Fibroblast of lung (primary cell): ENCODE results near the gene BIVM. TPM values are rescaled to one million over a fixed set of nuclear protein-coding genes. Genes with fewer than 3 reads are reported as not detected.
A peak's percentile ranks its signal among the peaks of the same experiment; 100 is the strongest.

ENCODE experiments used
- DNase-seq, 2 donors: peaks; one replicate each; pipeline versions ENCODE4 v3.0.0 to v3.0.0-alpha.2; 2010; ENCODE audit warnings: low read depth in 2 of 2
- H2AFZ ChIP-seq: 2 replicates; pipeline ENCODE4 v1.5.1; 2012; ENCODE audit warnings: low read length, control low read depth, inconsistent platforms
- H3K27ac ChIP-seq: 2 replicates; pipeline ENCODE4 v1.5.1; 2011; ENCODE audit warnings: low read length, control low read depth; ENCODE audit not compliant: insufficient read depth
- H3K27me3 ChIP-seq: 2 replicates; pipeline ENCODE4 v1.5.1; 2011; ENCODE audit warnings: mild to moderate bottlenecking, low read length; ENCODE audit not compliant: control insufficient read depth, insufficient read depth
- H3K36me3 ChIP-seq: 2 replicates; pipeline ENCODE4 v1.5.1; 2011; ENCODE audit warnings: low read length; ENCODE audit not compliant: control insufficient read depth, insufficient read depth
- H3K4me1 ChIP-seq: 2 replicates; pipeline ENCODE4 v1.5.1; 2011; ENCODE audit warnings: low read length; ENCODE audit not compliant: control insufficient read depth, insufficient read depth; ENCODE audit errors: extremely low read depth
- H3K4me2 ChIP-seq: 2 replicates; pipeline ENCODE4 v1.5.1; 2011; ENCODE audit warnings: low read length, control low read depth; ENCODE audit not compliant: insufficient read depth; ENCODE audit errors: extremely low read depth
- H3K4me3 ChIP-seq, 4 experiments: fragments of 200-600 bp in 1 of 4; sonication (generic) in 1 of 4; replicated peaks in 1 of 4; 2 replicates each; pipeline ENCODE4 v1.5.1; 2011 to 2016; ENCODE audit warnings: low read length in 4 of 4, low read depth in 3 of 4, mild to moderate bottlenecking in 3 of 4, control low read depth in 2 of 4, inconsistent platforms in 1 of 4, mixed read lengths in 1 of 4; ENCODE audit not compliant: insufficient read depth in 1 of 4; ENCODE audit errors: control extremely low read depth in 1 of 4
- H3K79me2 ChIP-seq: 2 replicates; pipeline ENCODE4 v1.5.1; 2012; ENCODE audit warnings: mild to moderate bottlenecking, low read length, inconsistent platforms; ENCODE audit not compliant: control insufficient read depth, insufficient read depth
- H3K9ac ChIP-seq: 2 replicates; pipeline ENCODE4 v1.5.1; 2011; ENCODE audit warnings: mild to moderate bottlenecking, low read length, control low read depth; ENCODE audit not compliant: insufficient read depth
- H3K9me3 ChIP-seq: 2 replicates; pipeline ENCODE4 v1.5.1; 2012; ENCODE audit warnings: low read depth, low read length; ENCODE audit not compliant: control insufficient read depth, insufficient read depth
- H4K20me1 ChIP-seq: 2 replicates; pipeline ENCODE4 v1.5.1; 2011; ENCODE audit warnings: low read length; ENCODE audit not compliant: control insufficient read depth, insufficient read depth; ENCODE audit errors: extremely low read depth
- EZH2 ChIP-seq: IDR thresholded peaks from 2 replicates; pipeline ENCODE4 v1.5.1; 2012; ENCODE audit warnings: low read length, control low read depth, mild to moderate bottlenecking; ENCODE audit errors: missing control alignments
- polyA plus RNA-seq, 2 donors: library from polyadenylated mRNA; depleted of rRNA in 1 of 2; stranded (reverse) in 1 of 2; unstranded in 1 of 2; fragments of >200 nt; gene quantifications; 2 replicates each; pipeline ENCODE4 v1.2.1, GENCODE V29; 2011 to 2012; ENCODE audit warnings: missing spikeins in 1 of 2
- total RNA-seq: library from RNA; depleted of rRNA; stranded (reverse); fragments of >200 nt; gene quantifications from 2 replicates; pipeline ENCODE4 v1.2.1, GENCODE V29; 2014
- TF ChIP-seq, protein P1 (sequence below), 2 donors: IDR thresholded peaks in 1 of 2; conservative IDR thresholded peaks in 1 of 2; 1 replicate in 1 of 2; 2 replicates in 1 of 2; pipeline ENCODE4 v1.5.1; 2011 to 2012; ENCODE audit warnings: low read length in 2 of 2, control low read depth in 1 of 2, inconsistent platforms in 1 of 2, low read depth in 1 of 2, mild to moderate bottlenecking in 1 of 2

The BIVM gene
- total and polyA plus RNA-seq, 2 donors (not counting 1 experiment from before 2014, with no cell fraction given) = 22.3 to 22.4 TPM

DNA sequence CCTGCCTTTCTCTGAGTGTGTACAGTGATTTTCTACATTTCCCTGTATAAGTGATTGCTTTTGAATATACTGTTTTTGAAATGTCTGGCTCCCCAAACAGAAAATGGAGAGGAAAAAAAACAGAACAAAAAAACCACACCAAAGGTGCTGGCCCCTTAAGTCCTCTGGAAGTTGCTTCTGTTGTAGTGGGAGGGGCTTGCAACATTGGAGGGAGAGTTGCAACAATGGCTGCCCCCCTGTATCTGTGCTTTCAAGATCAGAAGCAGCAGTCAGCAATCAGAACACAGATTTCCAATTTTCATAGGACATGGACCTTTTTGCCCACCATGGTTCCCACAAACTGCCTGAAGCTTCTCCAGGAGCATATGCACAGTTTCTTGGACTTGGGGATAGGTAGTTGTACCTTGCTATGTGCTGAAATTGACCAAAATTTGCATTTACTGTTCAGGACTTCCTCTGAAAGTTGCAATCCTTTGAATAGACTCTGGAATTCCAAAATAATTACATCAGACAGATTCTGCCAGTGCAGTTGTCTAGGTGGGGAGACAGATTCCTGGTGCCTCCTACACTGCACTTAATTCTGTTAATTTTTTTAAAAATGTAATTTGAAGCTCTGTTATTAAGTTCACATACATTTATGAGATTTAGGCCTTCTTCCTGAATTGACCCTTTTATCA is 13.8 kb downstream of the BIVM start:
- peaks cover 30% of the 10 kb centered on the region for H3K79me2 ChIP-seq
- H3K27ac ChIP-seq = peak overlapping the region; percentile 23
- no peak overlapping the region for H3K9ac ChIP-seq

DNA sequence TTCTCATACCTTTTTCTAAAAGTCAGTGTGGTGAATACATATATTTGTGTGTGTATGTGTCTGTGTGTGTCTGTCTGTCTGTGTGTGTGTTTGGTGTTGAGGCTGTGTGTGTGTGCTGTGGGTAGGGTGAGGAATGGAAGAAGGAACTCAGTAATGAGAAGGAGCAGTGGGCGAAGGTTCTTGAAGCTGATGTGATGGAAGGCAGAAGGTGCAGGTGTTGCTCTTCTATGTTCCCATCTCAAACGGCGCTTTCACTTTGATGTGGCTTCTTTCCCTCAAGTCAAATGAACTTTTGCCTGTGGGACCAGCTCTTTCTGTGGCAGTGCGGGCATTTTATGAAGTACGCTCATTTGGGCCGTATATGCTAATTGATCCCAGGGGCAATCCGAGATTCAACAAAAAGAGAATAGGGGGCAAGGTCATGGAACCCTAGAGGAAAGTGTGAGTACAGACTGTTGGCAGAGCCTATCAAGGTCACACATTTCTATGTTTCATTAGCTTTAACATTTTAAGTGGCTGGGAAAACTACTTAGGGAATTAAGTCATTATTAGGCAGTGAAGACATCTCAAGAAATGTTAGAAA is 15.2 kb downstream of the BIVM start:
- Histone ChIP-seq H3K36me3 (no peaks in the 10 kb centered on the region), H3K27ac (no peak overlapping the region), H3K27me3 (no peaks in the 10 kb centered on the region), H4K20me1 (no peaks in the 10 kb centered on the region), H3K4me2 (no peak overlapping the region), H3K9me3 (no peaks in the 10 kb centered on the region), H3K4me3 (no peak overlapping the region), H3K9ac (no peak overlapping the region), H3K4me1 (peaks cover 3% of the 10 kb centered on the region), H2AFZ (no peak overlapping the region), H3K79me2 (peaks cover 26% of the 10 kb centered on the region)
- DNase-seq = no peak
- no peak for TF ChIP-seq EZH2
- TF ChIP-seq, protein P1, sequence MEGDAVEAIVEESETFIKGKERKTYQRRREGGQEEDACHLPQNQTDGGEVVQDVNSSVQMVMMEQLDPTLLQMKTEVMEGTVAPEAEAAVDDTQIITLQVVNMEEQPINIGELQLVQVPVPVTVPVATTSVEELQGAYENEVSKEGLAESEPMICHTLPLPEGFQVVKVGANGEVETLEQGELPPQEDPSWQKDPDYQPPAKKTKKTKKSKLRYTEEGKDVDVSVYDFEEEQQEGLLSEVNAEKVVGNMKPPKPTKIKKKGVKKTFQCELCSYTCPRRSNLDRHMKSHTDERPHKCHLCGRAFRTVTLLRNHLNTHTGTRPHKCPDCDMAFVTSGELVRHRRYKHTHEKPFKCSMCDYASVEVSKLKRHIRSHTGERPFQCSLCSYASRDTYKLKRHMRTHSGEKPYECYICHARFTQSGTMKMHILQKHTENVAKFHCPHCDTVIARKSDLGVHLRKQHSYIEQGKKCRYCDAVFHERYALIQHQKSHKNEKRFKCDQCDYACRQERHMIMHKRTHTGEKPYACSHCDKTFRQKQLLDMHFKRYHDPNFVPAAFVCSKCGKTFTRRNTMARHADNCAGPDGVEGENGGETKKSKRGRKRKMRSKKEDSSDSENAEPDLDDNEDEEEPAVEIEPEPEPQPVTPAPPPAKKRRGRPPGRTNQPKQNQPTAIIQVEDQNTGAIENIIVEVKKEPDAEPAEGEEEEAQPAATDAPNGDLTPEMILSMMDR (conservative IDR thresholded peaks at IDR 0.05 in 1 of 2, IDR thresholded peaks at IDR 0.05 in 1 of 2; ENCODE audit: low read depth in 1 of 2, low read length in 2 of 2) = no peak

More for the DNA sequence above, 13.8 kb downstream of the BIVM start:
- DNase-seq = peak in 1 of 2 donors; percentile 55
- peaks cover 3% of the 10 kb centered on the region for H3K4me1 ChIP-seq
- H3K9me3 ChIP-seq = no peaks in the 10 kb centered on the region
- H2AFZ ChIP-seq = peak overlapping the region; percentile 53
- H3K27me3 ChIP-seq = no peaks in the 10 kb centered on the region
- TF ChIP-seq, protein P1 (conservative IDR thresholded peaks at IDR 0.05 in 1 of 2, IDR thresholded peaks at IDR 0.05 in 1 of 2; ENCODE audit: low read depth in 1 of 2, low read length in 2 of 2) = no peak
- TF ChIP-seq EZH2 = no peak
- H3K4me2 ChIP-seq = no peak overlapping the region
- H4K20me1 ChIP-seq = no peaks in the 10 kb centered on the region
- H3K4me3 ChIP-seq = no peak overlapping the region
- no peaks in the 10 kb centered on the region for H3K36me3 ChIP-seq

DNA sequence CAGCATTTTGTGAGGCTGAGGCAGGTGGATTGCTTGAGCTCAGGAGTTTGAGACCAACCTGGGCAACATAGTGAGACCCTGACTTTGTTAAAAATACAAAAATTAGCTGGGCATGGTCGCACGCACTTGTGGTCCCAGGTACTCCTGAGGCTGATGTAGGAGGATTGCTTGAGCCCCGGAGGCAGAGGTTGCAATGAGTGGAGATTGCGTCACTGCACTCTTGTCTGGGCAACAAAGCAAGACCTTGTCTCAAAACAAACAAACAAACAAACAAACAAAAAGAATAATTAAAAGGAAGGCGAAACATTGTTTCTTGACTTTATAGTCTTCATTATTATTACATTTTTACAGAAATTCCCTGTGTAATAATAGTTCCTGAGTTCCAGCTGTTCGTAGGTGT is 15.9 kb downstream of the BIVM start:
- H3K27ac ChIP-seq = no peak overlapping the region
- no peaks in the 10 kb centered on the region for H3K9me3 ChIP-seq
- H3K36me3 ChIP-seq = no peaks in the 10 kb centered on the region
- no peak overlapping the region for H3K4me2 ChIP-seq
- no peaks in the 10 kb centered on the region for H4K20me1 ChIP-seq
- DNase-seq = no peak
- H3K4me3 ChIP-seq = no peak overlapping the region
- peaks cover 3% of the 10 kb centered on the region for H3K4me1 ChIP-seq
- H3K27me3 ChIP-seq = no peaks in the 10 kb centered on the region
- H3K79me2 ChIP-seq = peaks cover 25% of the 10 kb centered on the region
- no peak for TF ChIP-seq EZH2
- TF ChIP-seq, protein P1 (conservative IDR thresholded peaks at IDR 0.05 in 1 of 2, IDR thresholded peaks at IDR 0.05 in 1 of 2; ENCODE audit: low read depth in 1 of 2, low read length in 2 of 2) = no peak
- no peak overlapping the region for H2AFZ ChIP-seq
- H3K9ac ChIP-seq = no peak overlapping the region
